Right lobe of liver (tissue), 4 donors: ENCODE data around the gene SNAPC3.

Experiments
- CTCF ChIP-seq, 4 donors: fragments of 200-600 bp in 3 of 4; fragments of 450-650 bp in 1 of 4; IDR thresholded peaks; one replicate each; pipeline versions ENCODE4 v1.5.1 to v1.8.0; 2016 to 2022; ENCODE audit warnings: antibody characterized with exemption in 4 of 4, mild to moderate bottlenecking in 2 of 4
- POLR2A ChIP-seq: fragments of 450-650 bp; IDR thresholded peaks from one replicate; pipeline ENCODE4 v1.6.1; 2017; ENCODE audit warnings: antibody characterized with exemption, mild to moderate bottlenecking
- donor health status: DM: no; HTN: no; CAD: no.
- donor health status: DM: no; HTN: no; CAD: no.
- donor health status: DM: no; HTN: yes; CAD: no.

- no peak for TF ChIP-seq CTCF (IDR thresholded peaks at IDR 0.05)
- TF ChIP-seq POLR2A: no peak
These were observed 11.0 kb downstream of the SNAPC3 start for GRCh38 chr9:15433661-15434060.
